Activated CD4-positive, CD25-positive, alpha-beta regulatory T cell treated with anti-CD3 and anti-CD28 coated beads, Interleukin-2, amount 50 U/mL, for 16 hours (primary cell): ENCODE data around the gene C16orf95.

Experiments
- DNase-seq: peaks from one replicate; pipeline ENCODE4 v3.0.0-alpha.2; 2020; ENCODE audit warnings: low read depth, low spot score

The C16orf95 gene

GRCh38 chr16:87316450-87316922, 706 bp downstream of the C16orf95 start:
- DNase-seq, result no peak

GRCh38 chr16:87314990-87315420, 2.2 kb downstream of the C16orf95 start:
- DNase-seq, result no peak

DNA sequence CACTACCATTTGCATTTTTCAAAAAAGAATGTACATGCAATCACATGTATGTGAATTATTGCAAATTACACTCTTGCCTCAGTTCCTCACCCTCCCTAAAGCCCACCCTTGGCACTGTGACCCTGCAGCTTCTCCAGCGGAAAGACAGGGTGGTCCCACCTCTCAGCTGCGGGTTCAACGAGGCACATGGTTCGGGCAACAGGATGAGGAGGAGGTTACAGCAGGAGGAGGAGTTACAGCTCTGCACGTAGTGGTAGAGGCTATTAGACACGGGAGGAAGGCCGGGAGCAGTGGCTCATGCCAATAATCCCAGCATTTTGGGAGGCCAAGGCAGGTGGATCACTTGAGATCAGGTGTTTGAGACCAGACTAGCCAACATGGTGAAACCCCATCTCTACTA, 5.2 kb downstream of the C16orf95 start:
- no peak for DNase-seq

DNA sequence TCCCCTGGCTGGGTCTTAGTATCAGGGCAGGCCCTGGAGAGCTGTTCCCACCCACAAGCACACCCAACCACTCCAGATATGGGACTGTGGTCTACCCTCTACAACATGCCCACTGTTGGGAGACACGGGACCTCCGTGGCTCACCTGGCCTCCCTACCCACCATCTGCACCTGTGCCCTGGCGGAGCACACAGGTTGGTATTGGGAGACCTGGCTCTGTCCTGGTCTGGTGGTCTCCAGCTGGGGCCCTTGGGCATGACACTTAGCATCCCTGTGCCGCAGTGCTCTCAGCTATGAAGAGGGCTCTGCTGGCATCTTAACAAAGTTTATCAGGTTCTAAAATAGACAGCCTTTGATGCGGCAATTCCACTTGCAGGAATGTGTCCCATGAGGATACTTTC, 5.8 kb downstream of the C16orf95 start:
- DNase-seq, result no peak

- DNase-seq, result no peak
These were observed 6.6 kb downstream of the C16orf95 start for GRCh38 chr16:87310610-87311009.

- no peak for DNase-seq
These were observed 7.3 kb downstream of the C16orf95 start for GRCh38 chr16:87309620-87310525.

DNA sequence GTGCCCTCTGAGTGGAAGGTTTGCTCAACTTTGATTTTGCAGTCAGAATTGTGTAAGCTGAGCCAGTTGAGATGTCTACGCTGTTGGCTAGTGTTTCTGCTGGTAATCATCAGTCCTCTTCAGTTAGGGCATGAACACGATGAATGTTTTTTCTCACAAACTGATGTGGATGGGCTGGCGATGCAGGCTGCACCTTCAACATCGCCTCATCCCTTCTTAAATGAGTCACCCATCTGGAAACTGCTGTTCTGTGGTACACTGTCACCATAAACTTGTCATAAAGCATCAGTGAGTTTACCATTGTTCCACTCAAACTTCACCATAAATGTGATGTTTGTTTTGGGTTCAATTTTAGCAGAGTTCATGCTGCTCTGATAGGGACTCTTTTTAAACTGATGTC, 8.4 kb downstream of the C16orf95 start:
- no peak for DNase-seq

- DNase-seq, result no peak
These were observed 10.7 kb downstream of the C16orf95 start for GRCh38 chr16:87306516-87306915.

DNA sequence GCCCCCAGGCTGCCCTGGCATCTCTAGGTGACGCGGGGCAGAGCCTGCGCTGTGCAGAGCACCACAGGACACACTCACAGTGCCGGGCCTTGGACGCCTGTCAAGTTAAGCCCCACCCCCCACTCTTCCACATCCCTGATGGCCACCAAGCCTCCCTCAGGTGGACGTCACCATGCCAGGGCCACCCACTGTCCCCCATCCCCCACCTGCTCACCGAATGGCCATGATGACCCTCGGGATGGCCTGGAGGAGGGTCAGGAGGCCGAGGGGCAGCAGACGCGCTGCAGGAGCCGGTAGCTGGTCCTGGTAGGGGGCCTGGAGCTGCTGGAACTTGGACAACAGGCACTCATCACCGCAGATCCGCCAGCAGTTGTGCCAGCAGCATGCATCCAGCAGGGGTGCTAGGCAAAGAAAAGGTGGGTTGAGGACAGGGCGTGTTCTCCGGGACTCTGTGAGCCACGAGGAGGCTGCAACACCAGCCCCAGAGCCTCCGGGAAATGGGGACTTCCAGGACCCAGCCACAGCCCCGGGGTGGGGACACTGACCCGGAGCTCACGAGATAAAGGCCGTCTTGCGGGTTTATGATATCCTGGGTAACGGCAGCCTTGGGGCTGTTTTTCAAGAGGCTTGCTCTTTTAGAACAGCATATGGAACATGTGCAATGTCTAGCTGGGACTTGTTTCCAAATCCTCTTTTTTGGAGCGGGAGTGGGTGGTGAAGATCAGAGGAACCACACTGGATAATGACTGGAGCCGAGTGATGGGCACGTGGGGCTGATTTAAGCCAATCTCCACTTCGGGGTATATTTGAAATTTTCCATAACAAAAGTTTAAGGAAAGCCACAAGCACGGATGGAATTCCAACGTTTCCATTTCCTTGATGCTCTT, 11.4 kb downstream of the C16orf95 start:
- DNase-seq, result no peak

DNA sequence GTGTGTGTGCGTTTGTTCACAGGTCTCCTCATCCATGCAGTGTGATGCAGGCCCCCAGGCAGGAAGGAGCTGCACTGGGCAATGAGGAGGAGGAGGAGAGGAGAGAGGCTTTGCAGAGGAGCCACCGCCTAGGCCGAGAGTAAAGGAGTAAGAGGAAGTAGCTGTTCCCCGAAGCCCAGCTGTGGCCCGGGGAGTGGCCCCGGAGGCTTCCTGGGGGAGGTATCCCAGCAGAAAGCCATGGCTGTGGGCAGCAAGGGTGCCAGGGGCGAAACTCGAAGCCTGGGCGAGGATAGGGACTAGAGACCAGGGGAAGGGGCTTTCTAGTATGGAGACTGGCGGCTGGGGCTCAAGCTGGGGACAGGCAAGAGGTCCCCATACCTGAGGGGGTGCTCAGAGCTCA, 12.2 kb downstream of the C16orf95 start:
- no peak for DNase-seq

- no peak for DNase-seq
These were observed 13.2 kb downstream of the C16orf95 start for GRCh38 chr16:87303962-87304521.

DNA sequence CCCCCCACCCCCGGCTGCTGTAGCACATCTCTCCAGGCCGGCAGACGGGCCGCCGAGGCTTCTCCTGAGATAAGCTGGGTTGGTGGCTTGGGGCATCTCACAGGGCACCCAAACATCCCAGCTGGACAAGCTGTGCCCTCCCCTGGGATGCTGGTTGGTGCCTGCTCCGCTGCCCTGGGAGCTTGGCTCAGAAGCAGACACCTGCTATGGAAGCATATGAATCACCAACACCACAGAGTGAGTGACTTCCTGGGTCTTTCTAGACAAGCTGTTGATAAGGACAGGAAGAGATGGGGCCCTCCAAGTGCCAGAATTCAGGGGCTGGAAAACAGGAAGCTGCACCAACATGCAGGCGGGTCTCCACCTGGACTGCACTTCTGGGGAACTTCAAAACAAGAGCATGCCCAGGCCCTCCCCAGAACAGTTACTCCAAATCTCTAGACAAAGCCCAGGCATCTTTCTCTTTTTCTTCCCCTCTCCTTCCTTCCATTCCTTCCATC, 13.7 kb downstream of the C16orf95 start:
- DNase-seq, result no peak

DNA sequence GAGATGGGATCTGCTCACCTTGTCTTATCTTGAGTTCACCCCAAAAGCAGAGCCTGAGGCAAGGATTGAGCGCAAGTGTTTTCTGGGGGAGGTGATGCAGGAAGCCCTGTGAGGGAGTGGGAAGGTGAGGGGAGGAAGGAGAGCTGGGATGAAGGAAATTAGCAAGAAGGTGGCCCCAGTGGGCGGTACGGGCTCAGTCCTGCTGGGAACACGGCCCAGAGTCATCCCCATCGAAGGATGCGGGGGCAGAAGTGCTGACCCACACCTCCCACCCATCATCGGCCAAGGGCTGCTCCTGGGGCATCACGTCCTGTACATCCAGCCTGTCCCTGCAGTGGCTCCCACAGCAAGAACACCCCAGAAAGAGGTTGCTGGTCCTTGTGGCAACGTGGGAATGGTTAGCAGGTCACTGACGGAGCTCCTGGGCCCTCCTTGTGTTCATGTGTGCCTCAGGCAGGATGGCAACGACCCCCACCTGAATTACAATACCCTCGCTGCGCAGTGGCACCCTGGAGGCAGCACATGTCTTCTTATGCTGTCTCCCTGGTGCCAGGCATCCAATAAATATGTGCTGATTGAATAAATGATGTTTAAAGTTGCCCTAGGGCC, 18.2 kb downstream of the C16orf95 start:
- no peak for DNase-seq

GRCh38 chr16:87297918-87298631, 19.1 kb downstream of the C16orf95 start:
- DNase-seq, result no peak

GRCh38 chr16:87297407-87297806, 19.8 kb downstream of the C16orf95 start:
- DNase-seq, result no peak

- no peak for DNase-seq
These were observed 21.3 kb downstream of the C16orf95 start for GRCh38 chr16:87295661-87296531.

GRCh38 chr16:87295259-87295658, 21.9 kb downstream of the C16orf95 start:
- DNase-seq, result no peak

DNA sequence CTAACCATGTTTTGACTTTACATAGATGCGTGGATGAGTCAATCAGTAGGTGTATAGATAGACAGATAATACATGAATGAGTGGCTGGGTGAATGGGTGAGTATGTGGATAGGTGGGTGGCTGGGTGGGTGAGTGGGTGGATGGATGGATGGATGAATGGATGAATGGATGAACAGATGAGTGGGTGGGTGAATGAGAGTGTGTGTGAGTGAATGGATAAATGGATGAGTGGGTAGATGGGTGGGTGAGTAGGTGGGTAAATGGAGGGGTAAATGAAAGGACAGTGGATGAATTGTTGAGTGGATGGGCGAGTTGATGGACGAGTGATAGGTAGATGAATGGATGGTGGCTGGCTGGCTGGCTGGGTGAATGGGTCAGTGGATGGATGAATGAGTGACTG, 23.2 kb downstream of the C16orf95 start:
- DNase-seq, result no peak

GRCh38 chr16:87291944-87292343, 25.2 kb downstream of the C16orf95 start:
- DNase-seq, result no peak
